ENCODE measurements around the gene RALBP1. TPM values are rescaled to one million over a fixed set of nuclear protein-coding genes. Genes with fewer than 3 reads are reported as not detected.

RALBP1 gene
- polyA plus RNA-seq, 1 donor: 43.5 TPM

DNA sequence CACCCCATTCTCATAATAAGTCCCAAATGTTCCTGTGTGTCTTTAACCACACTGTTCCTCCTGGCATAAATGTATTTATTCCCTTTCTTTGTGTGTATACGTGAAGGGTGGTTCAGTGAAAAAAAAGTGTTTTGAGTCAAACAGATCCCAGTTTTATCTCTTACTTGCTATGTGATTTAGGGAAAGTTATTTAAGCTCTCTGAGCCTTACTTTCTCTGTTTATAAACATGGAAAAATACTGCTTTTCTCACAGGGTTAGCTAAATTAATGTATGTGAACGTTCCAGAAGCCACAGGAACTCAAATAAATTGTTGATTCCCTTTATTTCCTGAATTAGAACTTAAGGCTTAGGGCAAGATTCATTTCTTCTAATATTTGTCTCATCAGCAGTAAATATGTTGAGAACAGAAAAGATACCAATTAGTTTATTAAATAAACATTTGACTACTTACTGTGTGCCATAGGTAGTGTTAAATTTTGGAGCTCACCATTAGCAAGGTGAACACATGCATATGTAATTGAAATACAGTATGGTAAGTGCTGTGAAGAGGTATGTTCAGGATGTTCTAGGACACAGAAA is 33.2 kb downstream of the RALBP1 start:
- no peak for DNase-seq

DNA sequence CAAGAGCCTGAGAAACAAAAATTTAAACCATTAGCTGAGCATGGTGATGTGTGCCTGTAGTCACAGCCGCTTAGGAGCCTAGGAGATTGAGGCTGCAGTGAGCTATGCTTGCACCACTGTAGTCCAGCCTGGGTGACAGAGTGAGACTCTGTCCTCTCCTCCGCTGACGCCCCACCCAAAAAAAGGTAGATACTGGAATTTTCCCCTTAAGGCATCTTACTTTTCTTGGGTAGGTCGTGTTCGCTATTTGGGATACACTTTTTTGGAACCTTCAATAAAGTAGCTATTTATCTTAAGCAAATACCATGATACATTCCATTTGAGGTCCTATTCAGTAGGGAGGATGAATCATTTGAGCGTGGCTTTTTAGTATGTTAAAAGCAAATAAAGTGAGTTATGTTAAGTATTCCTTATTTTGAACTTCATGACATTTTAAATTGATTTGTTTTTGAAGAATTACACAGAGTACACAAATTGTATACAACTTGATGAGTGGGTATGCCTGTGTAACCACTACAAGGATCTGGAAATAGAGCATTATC is 38.7 kb downstream of the RALBP1 start:
- DNase-seq: no peak

GRCh38 chr18:9516437-9517064 is 41.2 kb downstream of the RALBP1 start:
- peak; percentile 32 for DNase-seq

DNA sequence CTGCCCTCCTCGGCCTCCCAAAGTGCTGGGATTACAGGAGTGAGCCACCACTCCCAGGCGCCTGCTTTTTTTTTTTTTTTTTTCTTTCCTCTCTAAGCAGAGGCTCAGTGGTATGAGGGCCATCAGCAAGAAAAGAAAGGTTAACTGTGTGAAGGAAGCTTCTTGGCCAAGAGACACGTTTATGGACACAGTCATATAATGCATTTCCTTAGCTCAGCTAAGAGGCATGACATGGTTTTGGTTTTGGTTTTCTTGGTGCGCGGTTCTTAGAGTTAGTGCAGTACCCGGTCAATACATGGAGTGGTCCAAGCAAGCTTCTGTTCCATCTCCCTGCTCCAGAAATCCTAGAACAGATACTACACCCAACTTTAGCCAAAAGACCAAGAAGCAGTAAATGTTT is 42.6 kb downstream of the RALBP1 start:
- DNase-seq: no peak

GRCh38 chr18:9519399-9519798 is 44.1 kb downstream of the RALBP1 start:
- peak; percentile 46 for DNase-seq

DNA sequence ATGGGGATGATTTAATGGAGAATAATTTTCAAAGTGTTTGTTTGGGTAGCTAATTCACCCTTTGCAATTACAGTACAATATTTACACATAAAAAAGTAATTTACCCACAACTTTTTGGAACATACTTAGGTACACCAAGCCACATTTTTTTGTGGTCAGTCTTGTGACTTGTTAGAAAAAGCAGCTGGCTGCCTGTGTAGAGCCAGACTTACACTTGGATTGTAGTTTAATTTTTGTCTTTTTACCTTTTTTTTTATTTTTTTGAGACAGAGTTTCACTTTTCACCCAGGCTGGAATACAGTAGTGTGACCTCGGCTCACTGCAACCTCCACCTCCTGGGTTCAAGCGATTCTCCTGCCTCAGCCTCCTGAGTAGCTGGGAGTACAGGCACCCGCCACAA is 45.4 kb downstream of the RALBP1 start:
- DNase-seq: no peak

- no peak for DNase-seq
These were observed 46.5 kb downstream of the RALBP1 start for GRCh38 chr18:9521770-9522169.

GRCh38 chr18:9522952-9523351 is 47.6 kb downstream of the RALBP1 start:
- no peak for DNase-seq

DNA sequence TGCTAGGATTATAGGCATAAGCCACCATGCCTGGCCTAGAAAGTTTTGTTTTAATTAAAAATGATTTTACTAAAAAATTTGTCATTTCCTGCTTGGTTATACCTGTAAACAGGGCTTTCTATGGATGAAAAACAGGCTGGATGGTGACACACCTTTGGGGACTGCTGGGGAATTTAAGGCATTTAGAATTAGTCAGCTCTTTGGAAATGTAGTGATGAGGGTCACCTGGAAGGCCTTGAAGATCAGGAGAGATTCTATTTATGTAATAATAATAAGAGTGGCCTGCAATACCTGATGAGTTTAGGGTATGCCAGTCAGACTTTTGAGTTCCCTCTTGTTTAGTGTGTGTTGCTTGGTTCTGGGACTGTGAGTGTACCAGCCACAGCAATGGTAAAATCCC is 51.1 kb downstream of the RALBP1 start:
- DNase-seq: no peak

DNA sequence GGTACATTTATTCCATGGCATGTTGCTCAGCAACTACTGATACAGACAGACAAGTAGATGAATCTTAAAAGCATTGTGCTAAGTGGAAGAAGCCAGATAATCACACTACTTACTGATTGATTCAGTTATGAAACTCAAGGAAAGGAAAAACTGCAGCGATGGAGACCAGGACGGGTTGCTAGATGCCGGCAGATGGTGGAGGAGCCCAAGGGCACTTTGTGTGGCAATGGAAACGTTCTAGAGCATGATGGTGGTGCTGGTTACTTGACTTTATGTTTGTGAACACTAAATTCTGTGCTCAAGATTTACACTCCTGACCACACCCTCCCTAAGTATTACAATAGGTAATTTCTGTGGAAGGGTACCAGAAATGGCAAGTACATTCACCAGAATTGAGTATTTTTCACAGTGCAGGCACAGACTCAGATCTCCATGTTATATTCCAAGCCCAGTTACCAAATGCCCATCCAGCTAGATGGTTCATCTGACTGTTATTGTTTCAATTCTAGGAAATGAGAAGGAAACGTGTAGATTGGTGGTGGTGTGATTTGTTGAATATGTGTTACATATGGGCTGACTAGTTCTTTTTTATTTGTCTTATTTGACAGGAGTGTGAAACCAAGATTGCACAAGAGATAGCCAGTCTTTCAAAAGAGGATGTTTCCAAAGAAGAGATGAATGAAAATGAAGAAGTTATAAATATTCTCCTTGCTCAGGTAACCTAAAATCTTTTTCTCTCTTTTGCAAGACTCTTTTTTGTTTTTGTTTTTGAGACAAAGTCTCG is 55.1 kb downstream of the RALBP1 start:
- DNase-seq: no peak

GRCh38 chr18:9531791-9532410 is 56.6 kb downstream of the RALBP1 start:
- DNase-seq: no peak

DNA sequence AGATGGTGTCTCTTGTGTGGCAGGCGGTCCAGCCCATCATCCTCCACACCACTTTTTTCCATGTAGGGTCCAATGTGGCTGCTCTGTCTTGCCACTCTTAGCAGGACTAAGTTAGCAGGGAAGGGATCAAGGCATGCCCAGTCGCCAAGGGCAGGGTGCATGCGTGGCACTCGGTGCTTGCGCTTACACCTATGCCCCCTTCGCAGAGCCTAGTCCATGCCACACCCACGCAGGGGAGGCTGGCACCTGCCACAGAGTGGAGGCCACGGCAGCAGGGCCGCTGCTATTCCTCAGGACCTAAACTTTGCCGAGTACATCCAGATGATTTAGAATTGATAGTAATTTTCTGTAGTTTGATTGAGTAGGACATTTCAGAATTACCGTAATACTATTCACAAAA is 59.5 kb downstream of the RALBP1 start:
- no peak for DNase-seq

DNA sequence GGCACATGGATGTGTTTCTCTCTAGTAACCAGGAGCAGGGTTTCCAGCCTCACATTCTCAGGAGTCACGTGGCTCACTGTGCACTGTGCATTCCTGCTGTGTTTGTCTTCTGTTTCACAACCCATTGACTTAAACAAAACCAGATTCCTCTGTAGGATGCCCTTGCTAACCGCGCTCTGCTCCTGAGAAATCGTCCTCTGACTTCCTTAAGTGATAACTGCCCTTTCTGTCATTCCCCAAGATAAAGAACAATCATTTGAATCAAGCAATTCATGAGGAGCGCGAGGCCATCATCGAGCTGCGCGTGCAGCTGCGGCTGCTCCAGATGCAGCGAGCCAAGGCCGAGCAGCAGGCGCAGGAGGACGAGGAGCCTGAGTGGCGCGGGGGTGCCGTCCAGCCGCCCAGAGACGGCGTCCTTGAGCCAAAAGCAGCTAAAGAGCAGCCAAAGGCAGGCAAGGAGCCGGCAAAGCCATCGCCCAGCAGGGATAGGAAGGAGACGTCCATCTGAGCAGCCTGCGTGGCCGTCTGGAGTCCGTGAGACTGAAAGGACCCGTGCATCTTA is 60.2 kb downstream of the RALBP1 start:
- peak; percentile 67 for DNase-seq

- no peak for DNase-seq
These were observed 61.2 kb downstream of the RALBP1 start for GRCh38 chr18:9536354-9537152.

- DNase-seq: no peak
These were observed 62.4 kb downstream of the RALBP1 start for GRCh38 chr18:9537677-9538076.

- no peak for DNase-seq
These were observed 64.0 kb downstream of the RALBP1 start for GRCh38 chr18:9539283-9539682.

DNA sequence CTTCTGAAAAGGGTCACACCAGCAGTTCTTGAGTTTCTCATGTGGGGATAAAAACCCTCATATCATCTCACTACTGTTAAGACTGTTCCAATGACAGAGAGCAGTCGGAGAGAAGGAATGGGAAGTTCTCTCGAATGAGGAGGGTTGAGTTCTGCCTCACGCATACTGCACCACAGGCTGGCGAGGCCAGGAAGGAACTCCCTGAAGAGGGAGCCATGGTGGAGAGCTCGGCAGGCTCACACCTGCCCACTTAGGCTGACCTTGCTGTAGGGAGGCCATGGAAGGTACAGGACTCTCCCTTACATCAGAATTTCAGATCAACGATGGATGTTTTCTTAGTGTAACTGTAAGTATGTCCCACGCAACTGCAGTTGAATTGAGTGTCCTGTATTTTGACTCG is 64.6 kb downstream of the RALBP1 start:
- DNase-seq: no peak

DNA sequence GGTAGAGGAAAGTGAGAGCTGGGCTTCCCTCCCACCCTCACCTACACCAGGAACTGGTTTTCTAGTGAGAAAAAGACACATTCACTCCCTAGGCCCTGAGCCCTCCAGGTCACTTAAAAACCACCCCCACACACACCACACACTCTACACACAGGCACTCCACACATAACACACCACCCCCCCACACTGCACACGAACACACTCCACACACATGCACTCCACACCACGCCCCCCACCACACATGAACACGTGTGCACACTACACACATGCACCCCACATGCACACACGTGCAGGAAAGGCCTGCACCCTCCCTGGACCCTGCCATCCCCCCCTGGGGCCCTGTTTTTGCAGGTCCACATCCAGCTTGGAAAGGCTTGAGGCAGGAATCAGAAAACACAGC is 67.6 kb downstream of the RALBP1 start:
- no peak for DNase-seq

GRCh38 chr18:9545029-9545428 is 69.7 kb downstream of the RALBP1 start:
- no peak for DNase-seq

DNA sequence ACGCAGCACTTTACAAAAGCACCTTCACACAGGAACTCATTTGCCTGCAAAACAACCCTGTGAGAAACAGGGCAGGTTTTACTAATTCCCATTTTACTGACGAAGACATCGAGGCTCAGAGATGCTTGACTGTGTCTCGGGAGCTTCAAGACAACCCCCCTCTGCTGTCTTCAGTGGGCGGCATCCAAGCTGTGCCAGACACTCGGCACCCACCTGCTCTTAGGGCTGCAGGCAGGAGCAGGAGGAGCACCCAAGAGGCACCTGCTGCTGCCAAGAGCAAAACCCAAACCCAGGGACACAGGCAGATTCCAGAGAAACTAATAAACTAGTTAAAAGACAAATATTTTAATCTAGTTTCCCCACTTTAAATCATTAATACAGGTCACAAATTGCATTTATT is 71.2 kb downstream of the RALBP1 start:
- DNase-seq: no peak

- no peak for DNase-seq
These were observed 72.5 kb downstream of the RALBP1 start for GRCh38 chr18:9547782-9548181.

DNA sequence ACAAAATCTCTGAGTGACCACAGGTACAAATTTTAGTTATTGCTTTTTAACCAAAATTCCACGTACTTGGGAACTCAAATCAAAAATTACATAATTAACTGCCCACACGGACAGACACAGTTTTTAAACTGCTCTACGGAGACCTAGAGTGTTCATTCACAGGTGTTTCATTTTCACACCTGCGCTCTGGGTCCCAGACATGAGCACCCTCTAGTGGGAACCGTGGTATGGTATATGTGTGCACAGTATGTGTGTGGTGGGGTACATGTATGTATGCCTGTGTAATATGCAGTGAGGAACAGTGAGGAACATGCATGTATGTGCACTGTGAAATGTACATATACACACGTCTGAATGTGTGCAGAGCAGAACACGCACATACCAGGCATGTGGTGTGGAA is 74.1 kb downstream of the RALBP1 start:
- DNase-seq: no peak

Data from hindlimb muscle (tissue), 1 donor.